Measurements from ENCODE around the gene MOB1B. TPM values are rescaled to one million over a fixed set of nuclear protein-coding genes. Genes with fewer than 3 reads are reported as not detected.
A peak's percentile ranks its signal among the peaks of the same experiment; 100 is the strongest.

The MOB1B gene
- total RNA-seq, 1 donor: 14.1 TPM

DNA sequence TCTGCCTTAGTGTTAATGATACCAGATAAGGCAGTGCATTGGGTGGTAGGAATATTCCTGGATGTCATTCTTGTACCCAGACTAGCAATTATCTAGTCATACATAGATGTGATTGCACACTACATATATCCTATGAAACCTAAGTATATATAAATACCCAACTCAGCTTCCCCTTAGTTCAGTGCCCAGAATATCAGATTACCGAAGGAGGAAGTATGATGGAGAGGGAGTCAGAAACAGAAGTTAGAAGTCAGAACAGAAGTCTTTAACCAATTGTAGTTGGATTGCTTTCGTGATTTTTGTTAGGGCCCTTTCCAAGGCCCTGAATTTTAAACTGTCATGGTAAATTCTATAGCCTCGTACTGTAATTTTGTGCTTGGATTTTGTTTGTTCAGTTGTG is 42.9 kb downstream of the MOB1B start:
- H3K4me1 ChIP-seq (ENCODE audit: insufficient read depth, low read length): peaks cover 22% of the 10 kb centered on the region
- H3K4me3 ChIP-seq (ENCODE audit: insufficient read depth, low read length): no peak overlapping the region
- H4K20me1 ChIP-seq (ENCODE audit: insufficient read depth, low read length): peaks cover 2% of the 10 kb centered on the region
- peak overlapping the region; percentile 37 for H3K4me2 ChIP-seq (ENCODE audit: insufficient read depth, low read length)
- no peak for DNase-seq (ENCODE audit: insufficient read length, low spot score, missing footprints)
- no peaks in the 10 kb centered on the region for H3K27me3 ChIP-seq (ENCODE audit: insufficient read depth, low read length)
- no peaks in the 10 kb centered on the region for H3K9me3 ChIP-seq (ENCODE audit: low read depth, low read length)
- TF ChIP-seq, protein P1, sequence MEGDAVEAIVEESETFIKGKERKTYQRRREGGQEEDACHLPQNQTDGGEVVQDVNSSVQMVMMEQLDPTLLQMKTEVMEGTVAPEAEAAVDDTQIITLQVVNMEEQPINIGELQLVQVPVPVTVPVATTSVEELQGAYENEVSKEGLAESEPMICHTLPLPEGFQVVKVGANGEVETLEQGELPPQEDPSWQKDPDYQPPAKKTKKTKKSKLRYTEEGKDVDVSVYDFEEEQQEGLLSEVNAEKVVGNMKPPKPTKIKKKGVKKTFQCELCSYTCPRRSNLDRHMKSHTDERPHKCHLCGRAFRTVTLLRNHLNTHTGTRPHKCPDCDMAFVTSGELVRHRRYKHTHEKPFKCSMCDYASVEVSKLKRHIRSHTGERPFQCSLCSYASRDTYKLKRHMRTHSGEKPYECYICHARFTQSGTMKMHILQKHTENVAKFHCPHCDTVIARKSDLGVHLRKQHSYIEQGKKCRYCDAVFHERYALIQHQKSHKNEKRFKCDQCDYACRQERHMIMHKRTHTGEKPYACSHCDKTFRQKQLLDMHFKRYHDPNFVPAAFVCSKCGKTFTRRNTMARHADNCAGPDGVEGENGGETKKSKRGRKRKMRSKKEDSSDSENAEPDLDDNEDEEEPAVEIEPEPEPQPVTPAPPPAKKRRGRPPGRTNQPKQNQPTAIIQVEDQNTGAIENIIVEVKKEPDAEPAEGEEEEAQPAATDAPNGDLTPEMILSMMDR (IDR thresholded peaks at IDR 0.05; ENCODE audit: extremely low read depth, low read depth, low read length): no peak
- no peaks in the 10 kb centered on the region for H3K36me3 ChIP-seq (ENCODE audit: insufficient read depth, low read length)
- peaks cover 69% of the 10 kb centered on the region for H3K79me2 ChIP-seq (ENCODE audit: insufficient read depth, low read length)
- peak overlapping the region; percentile 62 for H3K27ac ChIP-seq (ENCODE audit: low read depth, low read length)
- no peak overlapping the region for H2AFZ ChIP-seq (ENCODE audit: low read length)

DNA sequence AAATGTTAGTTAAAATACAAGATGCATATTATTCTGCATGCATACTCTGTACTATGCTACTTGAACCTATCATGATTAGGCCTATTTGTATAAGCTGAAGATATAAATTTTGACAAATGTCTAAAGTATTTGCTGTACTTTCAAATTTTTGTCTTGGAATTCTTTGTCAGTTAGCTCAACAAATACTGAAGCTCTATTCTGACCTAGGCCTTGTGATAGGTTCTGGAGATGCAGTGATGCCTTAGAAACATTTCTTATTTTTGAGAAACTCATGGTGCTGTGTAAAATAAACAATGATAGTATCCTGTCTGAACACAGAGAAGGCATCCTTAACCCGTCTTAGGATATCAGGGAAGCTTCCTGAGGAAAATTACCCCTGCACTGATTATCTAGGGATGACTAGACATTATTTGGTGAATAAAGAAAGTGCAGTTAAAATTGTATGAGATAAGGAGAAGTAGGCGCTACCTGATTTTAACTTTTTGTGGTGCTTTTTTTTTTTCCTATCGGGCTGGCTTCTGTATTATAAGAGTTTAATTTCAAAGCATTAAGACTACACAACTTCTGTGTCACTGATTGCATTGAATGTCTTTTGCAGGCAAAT is 43.4 kb downstream of the MOB1B start:
- no peak for DNase-seq (ENCODE audit: insufficient read length, low spot score, missing footprints)
- Histone ChIP-seq H3K27ac (ENCODE audit: low read depth, low read length) (peak overlapping the region; percentile 62), H2AFZ (ENCODE audit: low read length) (no peak overlapping the region), H3K79me2 (ENCODE audit: insufficient read depth, low read length) (peaks cover 68% of the 10 kb centered on the region), H3K4me3 (ENCODE audit: insufficient read depth, low read length) (no peak overlapping the region), H3K9me3 (ENCODE audit: low read depth, low read length) (no peaks in the 10 kb centered on the region), H3K4me1 (ENCODE audit: insufficient read depth, low read length) (peaks cover 22% of the 10 kb centered on the region), H3K36me3 (ENCODE audit: insufficient read depth, low read length) (no peaks in the 10 kb centered on the region), H4K20me1 (ENCODE audit: insufficient read depth, low read length) (no peaks in the 10 kb centered on the region), H3K4me2 (ENCODE audit: insufficient read depth, low read length) (peak overlapping the region; percentile 37), H3K27me3 (ENCODE audit: insufficient read depth, low read length) (no peaks in the 10 kb centered on the region)
- TF ChIP-seq, protein P1 (IDR thresholded peaks at IDR 0.05; ENCODE audit: extremely low read depth, low read depth, low read length): no peak

DNA sequence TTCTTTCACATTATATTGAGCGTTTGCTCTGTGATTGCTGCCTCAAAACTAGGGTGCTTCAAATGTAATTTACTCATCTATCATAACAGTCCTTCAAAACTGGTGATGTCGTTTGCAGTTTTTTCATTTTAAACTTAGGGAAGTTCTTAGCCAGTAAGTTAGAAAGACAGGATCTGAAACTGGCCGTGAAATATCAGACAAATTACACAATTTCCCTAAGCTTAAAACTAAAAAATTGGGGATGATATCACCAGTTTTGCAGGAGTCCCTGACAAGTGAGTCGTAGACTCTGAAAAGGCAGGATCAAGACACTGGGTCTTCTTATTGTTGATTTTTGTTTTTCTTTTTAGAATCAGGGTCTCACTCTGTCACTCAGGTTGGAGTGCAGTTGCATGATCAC is 44.8 kb downstream of the MOB1B start:
- Histone ChIP-seq H3K79me2 (ENCODE audit: insufficient read depth, low read length) (peaks cover 74% of the 10 kb centered on the region), H3K36me3 (ENCODE audit: insufficient read depth, low read length) (no peaks in the 10 kb centered on the region), H2AFZ (ENCODE audit: low read length) (no peak overlapping the region), H3K27me3 (ENCODE audit: insufficient read depth, low read length) (no peaks in the 10 kb centered on the region), H3K4me3 (ENCODE audit: insufficient read depth, low read length) (no peak overlapping the region), H4K20me1 (ENCODE audit: insufficient read depth, low read length) (no peaks in the 10 kb centered on the region), H3K4me1 (ENCODE audit: insufficient read depth, low read length) (peaks cover 22% of the 10 kb centered on the region), H3K27ac (ENCODE audit: low read depth, low read length) (no peak overlapping the region), H3K9me3 (ENCODE audit: low read depth, low read length) (no peaks in the 10 kb centered on the region), H3K4me2 (ENCODE audit: insufficient read depth, low read length) (no peak overlapping the region)
- no peak for DNase-seq (ENCODE audit: insufficient read length, low spot score, missing footprints)
- TF ChIP-seq, protein P1 (IDR thresholded peaks at IDR 0.05; ENCODE audit: extremely low read depth, low read depth, low read length): no peak

DNA sequence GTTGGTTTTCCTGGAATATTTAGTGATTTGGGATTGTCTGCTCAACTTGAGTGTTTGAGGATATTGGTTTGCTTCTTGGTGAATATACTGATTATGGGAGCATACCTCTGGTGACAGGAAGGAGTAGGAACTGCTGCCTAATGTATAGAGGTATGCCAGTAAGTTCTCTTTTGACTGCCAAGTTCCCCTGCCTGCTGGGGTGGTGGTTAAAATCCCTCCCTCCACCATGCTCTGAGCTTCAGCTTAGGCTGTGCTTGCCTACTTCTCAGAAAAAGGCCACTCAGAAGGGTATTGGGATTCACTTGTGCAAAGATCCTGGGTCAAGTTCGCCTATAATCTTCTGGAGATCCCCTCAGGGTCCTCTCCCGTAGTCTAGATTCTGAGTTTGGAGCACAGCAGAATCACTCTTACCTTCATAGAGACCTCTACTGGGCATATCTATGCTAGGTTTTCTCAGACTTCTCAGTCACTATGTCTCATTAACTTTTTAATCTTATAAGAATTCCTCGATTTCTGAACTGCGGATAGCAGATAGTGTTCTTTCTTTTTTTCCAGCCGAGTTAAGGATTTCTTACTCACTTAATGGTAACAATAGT is 46.6 kb downstream of the MOB1B start:
- H4K20me1 ChIP-seq (ENCODE audit: insufficient read depth, low read length): no peaks in the 10 kb centered on the region
- H3K36me3 ChIP-seq (ENCODE audit: insufficient read depth, low read length): no peaks in the 10 kb centered on the region
- TF ChIP-seq, protein P1 (IDR thresholded peaks at IDR 0.05; ENCODE audit: extremely low read depth, low read depth, low read length): no peak
- H3K79me2 ChIP-seq (ENCODE audit: insufficient read depth, low read length): peaks cover 75% of the 10 kb centered on the region
- no peaks in the 10 kb centered on the region for H3K9me3 ChIP-seq (ENCODE audit: low read depth, low read length)
- H3K27ac ChIP-seq (ENCODE audit: low read depth, low read length): no peak overlapping the region
- no peak overlapping the region for H2AFZ ChIP-seq (ENCODE audit: low read length)
- peaks cover 26% of the 10 kb centered on the region for H3K4me1 ChIP-seq (ENCODE audit: insufficient read depth, low read length)
- no peaks in the 10 kb centered on the region for H3K27me3 ChIP-seq (ENCODE audit: insufficient read depth, low read length)
- H3K4me2 ChIP-seq (ENCODE audit: insufficient read depth, low read length): no peak overlapping the region
- no peak overlapping the region for H3K4me3 ChIP-seq (ENCODE audit: insufficient read depth, low read length)
- DNase-seq (ENCODE audit: insufficient read length, low spot score, missing footprints): no peak

All from osteoblast (primary cell).